ENCODE measurements around the gene PCDH15.
A peak's percentile ranks its signal among the peaks of the same experiment; 100 is the strongest.

The PCDH15 gene

DNA sequence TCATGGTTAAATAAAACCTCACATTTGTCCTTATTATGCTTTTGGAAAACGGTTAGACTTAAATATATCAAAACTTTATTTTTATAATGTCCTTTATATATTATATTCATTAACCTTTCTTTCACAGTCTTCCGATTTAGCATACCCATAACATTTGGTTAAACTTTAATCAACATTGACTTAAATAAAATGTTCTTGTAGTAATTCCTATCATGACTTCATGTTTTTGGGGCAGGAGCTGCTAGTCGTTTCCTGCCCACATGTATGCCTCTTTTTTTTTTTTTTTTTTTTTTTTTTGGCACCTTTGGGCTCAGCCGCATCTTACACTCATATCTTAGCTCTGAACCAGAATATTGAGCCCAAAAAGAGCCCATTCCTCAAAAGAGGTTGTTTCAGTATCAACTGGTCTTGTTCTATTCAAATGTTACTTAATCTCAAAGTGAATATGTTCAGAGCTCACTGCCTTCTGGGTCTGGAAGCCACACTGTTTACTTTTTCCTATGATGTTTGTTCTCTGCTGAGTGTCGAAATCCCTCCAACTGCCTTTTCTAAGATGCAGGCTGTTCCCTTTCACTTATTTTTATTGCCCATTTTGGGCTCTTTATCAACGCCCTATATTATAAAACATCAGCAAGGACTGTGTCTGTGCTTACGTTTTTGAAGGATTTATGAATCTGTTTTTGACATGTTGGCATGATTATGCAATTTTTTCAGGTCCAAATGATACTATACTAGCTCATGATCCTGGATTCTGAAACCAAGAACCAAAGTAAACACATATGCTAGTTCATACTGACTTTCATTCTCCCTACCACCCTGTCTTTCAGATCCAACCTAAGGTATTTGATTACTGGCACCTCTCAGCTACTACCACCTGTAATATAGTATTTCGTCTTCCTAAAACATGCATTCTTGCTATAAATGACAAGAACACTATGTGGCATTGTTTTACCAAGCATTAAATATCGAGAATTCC, 914.4 kb downstream of the PCDH15 start:
- Histone ChIP-seq H3K36me3 (ENCODE audit: insufficient read depth, low read length) (no peaks in the 10 kb centered on the region), H3K9me3 (ENCODE audit: low read length) (no peaks in the 10 kb centered on the region), H3K4me3 (ENCODE audit: low read length) (no peak overlapping the region), H3K4me1 (ENCODE audit: insufficient read depth, low read length) (no peaks in the 10 kb centered on the region), H2AFZ (ENCODE audit: low read depth, low read length) (no peak overlapping the region), H3K27me3 (ENCODE audit: insufficient read depth, low read length) (no peaks in the 10 kb centered on the region)

DNA sequence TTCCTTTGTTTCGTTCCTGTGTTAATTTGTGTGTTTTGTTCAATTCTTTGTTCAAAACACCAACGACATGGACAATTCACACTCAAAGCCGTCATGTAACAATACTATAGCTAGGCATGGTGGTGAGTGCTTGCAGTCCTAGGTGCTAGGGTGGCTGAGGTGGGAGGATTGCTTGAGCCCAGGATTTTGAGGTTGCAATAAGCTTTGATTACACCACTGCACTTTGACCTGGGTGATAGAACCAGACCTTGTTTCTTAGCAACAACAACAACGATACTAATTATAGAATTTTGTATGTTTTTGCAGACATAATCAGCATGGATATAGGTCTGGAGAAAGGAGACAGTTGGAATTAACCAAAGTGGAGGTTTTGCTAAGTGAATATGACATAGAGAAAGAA, 936.2 kb downstream of the PCDH15 start:
- no peak overlapping the region for H2AFZ ChIP-seq (ENCODE audit: low read depth, low read length)
- H3K9me3 ChIP-seq (ENCODE audit: low read length) = no peaks in the 10 kb centered on the region
- no peaks in the 10 kb centered on the region for H3K27me3 ChIP-seq (ENCODE audit: insufficient read depth, low read length)
- H3K4me1 ChIP-seq (ENCODE audit: insufficient read depth, low read length) = no peaks in the 10 kb centered on the region
- H3K36me3 ChIP-seq (ENCODE audit: insufficient read depth, low read length) = no peaks in the 10 kb centered on the region
- H3K4me3 ChIP-seq (ENCODE audit: low read length) = no peak overlapping the region

DNA sequence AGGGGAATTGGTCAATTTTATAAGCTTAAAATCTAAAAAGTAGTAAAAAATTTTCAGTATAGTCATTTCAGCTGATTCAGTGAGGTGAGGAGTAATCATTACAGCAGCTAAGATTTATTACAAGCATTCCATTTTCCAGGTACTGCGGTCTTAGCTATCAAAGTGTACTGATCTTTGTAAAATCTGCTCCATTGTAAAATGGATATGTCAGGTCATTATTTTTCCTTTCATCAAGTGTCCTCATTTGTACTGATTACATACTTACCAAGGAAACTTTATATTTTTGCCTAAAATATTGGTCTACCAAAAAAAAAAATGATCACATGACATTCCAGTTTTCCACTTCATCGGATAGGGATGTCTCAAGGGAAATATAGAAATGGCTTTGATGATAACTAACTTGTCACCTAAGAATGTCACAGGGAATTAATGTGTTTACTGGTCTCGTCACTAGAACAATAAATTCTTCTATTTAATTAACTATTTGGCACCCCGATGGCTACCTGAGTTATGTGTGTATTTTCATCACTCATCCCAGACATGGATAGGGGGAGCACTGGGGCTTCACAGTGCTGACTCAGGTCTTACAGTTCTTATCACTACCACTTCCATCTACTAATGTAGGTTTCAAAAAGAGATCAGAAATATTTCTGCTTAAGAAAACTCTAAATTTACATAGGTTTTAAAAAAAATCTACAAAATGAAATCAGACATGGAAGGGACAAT, 948.4 kb downstream of the PCDH15 start:
- Histone ChIP-seq H3K9me3 (ENCODE audit: low read length) (no peaks in the 10 kb centered on the region), H3K4me3 (ENCODE audit: low read length) (no peak overlapping the region), H3K27me3 (ENCODE audit: insufficient read depth, low read length) (no peaks in the 10 kb centered on the region), H3K36me3 (ENCODE audit: insufficient read depth, low read length) (no peaks in the 10 kb centered on the region), H3K4me1 (ENCODE audit: insufficient read depth, low read length) (no peaks in the 10 kb centered on the region), H2AFZ (ENCODE audit: low read depth, low read length) (no peak overlapping the region)

DNA sequence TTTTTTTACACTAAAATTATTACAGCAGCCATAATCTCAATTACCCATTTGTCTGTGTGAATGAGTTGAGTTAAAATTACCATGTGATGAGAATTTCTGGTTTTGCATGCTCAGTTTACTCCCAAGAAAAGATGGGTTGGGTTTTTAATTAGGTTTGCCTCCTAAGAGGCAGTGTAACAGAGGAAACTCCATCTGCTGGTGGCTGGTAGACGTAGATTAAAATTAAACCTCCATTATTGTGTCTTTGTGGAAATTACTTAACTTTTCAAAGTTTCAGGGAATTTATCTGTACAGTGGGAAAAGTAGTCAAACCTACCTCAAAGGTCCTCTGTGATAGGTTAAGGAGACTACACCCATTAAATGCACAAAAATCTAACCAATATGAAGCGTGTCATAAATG, 954.2 kb downstream of the PCDH15 start:
- H3K4me3 ChIP-seq (ENCODE audit: low read length) = no peak overlapping the region
- no peaks in the 10 kb centered on the region for H3K9me3 ChIP-seq (ENCODE audit: low read length)
- no peaks in the 10 kb centered on the region for H3K36me3 ChIP-seq (ENCODE audit: insufficient read depth, low read length)
- H3K27me3 ChIP-seq (ENCODE audit: insufficient read depth, low read length) = no peaks in the 10 kb centered on the region
- H2AFZ ChIP-seq (ENCODE audit: low read depth, low read length) = no peak overlapping the region
- H3K4me1 ChIP-seq (ENCODE audit: insufficient read depth, low read length) = peaks cover 2% of the 10 kb centered on the region

DNA sequence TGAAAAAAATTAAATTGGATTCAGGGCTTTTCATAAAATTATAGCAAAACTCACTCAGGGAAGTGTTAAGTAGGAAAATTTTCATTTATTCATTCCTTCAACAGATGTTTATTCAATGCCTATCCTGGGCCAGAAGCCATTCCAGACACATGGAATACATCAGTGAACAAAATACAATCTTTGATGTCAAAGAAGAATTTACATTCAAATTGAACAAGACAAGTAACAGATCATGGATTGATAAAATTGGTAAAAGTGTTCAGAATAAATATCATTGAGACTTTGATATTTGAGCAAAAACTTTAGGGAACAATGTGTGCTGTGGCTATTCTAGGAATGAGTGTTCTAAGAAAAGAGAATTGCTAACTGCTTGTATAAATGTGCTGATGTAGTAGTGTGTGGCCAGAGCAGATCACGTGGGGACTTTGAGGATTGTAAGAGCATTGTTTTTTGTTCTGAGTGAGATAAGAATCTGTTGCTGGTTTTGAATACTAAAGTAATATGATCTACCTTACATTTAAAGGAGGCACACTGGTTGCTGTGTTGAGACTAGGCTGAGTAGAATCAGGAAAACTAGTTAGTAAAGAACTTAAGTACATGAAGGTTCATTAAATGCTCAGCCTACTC, 957.2 kb downstream of the PCDH15 start:
- Histone ChIP-seq H3K4me1 (ENCODE audit: insufficient read depth, low read length) (peaks cover 2% of the 10 kb centered on the region), H3K36me3 (ENCODE audit: insufficient read depth, low read length) (no peaks in the 10 kb centered on the region), H3K27me3 (ENCODE audit: insufficient read depth, low read length) (no peaks in the 10 kb centered on the region), H2AFZ (ENCODE audit: low read depth, low read length) (peak overlapping the region; percentile 67), H3K4me3 (ENCODE audit: low read length) (no peak overlapping the region), H3K9me3 (ENCODE audit: low read length) (no peaks in the 10 kb centered on the region)

DNA sequence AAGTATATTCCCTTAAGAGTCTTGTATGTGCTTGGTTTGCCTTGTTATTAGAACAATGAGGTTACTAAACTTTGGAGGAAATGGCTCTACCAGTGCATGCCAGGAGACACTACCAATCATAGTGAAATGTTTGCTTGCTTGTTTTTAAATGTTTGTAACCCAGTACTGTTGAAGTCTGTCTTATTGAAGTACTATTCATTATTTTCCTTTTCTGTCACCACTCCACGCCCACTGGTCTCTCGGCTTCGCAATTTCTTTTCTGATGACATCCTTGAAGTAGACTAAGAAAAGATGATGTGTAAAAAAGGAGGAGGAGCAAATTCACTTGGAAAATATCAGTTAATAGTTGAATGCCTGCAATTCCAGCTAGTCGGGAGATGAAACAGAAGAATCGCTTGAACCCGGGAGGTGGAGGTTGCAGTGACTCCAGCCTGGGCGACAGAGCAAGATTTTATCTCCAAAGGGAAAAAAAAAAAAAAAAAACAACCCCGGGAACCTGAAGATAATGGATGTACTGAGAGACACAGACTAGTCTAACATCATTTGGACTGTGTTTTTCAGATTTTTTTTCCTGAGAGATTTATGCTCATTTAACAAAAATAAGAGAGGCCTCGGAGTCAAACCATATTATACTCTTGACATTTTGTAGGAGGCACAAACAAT, 959.4 kb downstream of the PCDH15 start:
- H3K4me1 ChIP-seq (ENCODE audit: insufficient read depth, low read length) = peaks cover 2% of the 10 kb centered on the region
- H3K36me3 ChIP-seq (ENCODE audit: insufficient read depth, low read length) = no peaks in the 10 kb centered on the region
- no peak overlapping the region for H2AFZ ChIP-seq (ENCODE audit: low read depth, low read length)
- no peaks in the 10 kb centered on the region for H3K9me3 ChIP-seq (ENCODE audit: low read length)
- H3K4me3 ChIP-seq (ENCODE audit: low read length) = no peak overlapping the region
- H3K27me3 ChIP-seq (ENCODE audit: insufficient read depth, low read length) = no peaks in the 10 kb centered on the region

DNA sequence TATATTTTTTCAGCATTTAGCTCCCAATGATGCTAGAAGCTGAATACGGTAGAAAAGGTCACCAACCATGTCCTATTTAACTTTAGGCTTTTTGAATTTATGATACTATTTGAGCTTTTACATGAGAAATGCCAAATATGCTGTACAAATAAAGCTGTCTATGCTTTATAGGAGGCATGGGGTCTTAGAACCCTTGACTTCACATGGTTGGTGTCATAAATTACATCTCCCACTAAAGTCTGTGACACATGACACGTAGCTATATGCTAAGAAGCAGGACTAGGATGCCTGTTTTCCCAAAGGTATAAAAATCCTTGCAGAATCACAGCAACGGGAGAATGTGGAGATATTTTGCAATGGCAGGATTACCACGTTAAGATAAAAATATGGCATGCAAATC, 960.4 kb downstream of the PCDH15 start:
- no peaks in the 10 kb centered on the region for H3K36me3 ChIP-seq (ENCODE audit: insufficient read depth, low read length)
- H2AFZ ChIP-seq (ENCODE audit: low read depth, low read length) = no peak overlapping the region
- H3K4me1 ChIP-seq (ENCODE audit: insufficient read depth, low read length) = peaks cover 2% of the 10 kb centered on the region

DNA sequence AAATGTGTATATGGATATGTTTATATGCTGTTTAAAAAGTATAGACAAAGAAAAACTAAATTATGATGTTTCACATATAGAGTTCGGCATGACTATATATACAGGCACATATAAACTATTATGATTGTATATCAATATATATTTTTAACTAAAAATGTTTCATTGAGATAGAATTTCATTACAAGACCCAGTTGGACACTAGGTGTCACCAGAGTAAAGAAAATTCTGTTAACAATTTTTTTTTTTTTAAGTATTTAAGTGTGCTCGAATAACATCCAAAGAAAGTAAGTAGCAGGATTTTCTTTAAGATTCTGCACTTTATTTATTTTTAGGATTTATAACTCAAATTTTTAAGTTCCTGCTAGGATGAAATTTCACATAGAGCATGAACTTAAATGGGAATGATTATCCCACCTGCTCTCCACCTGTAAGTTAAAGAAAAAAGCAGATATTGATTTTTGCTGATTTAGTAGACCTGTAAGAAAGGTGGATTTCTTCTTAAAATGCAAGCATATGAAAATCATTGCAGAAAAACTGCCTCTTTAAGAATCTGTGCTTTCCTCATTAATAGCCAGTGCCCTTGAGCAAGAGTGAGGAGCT, 961.5 kb downstream of the PCDH15 start:
- Histone ChIP-seq H3K9me3 (ENCODE audit: low read length) (no peaks in the 10 kb centered on the region), H3K36me3 (ENCODE audit: insufficient read depth, low read length) (no peaks in the 10 kb centered on the region), H2AFZ (ENCODE audit: low read depth, low read length) (no peak overlapping the region), H3K4me3 (ENCODE audit: low read length) (no peak overlapping the region), H3K27me3 (ENCODE audit: insufficient read depth, low read length) (no peaks in the 10 kb centered on the region), H3K4me1 (ENCODE audit: insufficient read depth, low read length) (peaks cover 2% of the 10 kb centered on the region)

More for the DNA sequence above, 960.4 kb downstream of the PCDH15 start:
- H3K4me3 ChIP-seq (ENCODE audit: low read length) = no peak overlapping the region
- H3K27me3 ChIP-seq (ENCODE audit: insufficient read depth, low read length) = no peaks in the 10 kb centered on the region
- no peaks in the 10 kb centered on the region for H3K9me3 ChIP-seq (ENCODE audit: low read length)

DNA sequence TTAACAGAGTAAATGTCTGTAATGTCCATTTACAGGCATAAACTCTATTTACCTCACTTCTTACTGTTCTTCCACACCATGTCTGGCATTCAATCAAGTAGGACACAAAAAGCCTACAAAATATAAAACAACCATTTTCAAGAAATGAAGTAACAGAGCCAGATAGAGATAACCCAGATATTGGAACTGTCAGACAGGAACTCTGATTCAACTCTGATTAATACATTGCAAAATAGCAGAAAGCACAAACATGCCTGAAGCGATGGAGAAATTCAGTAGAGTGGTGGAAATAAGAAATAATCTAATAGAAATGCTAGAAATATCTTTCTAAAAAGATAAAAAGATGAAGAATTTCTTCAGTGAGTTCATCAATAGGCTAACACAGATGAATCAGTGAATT, 964.4 kb downstream of the PCDH15 start:
- H3K9me3 ChIP-seq (ENCODE audit: low read length) = no peaks in the 10 kb centered on the region
- H3K36me3 ChIP-seq (ENCODE audit: insufficient read depth, low read length) = no peaks in the 10 kb centered on the region
- no peak overlapping the region for H2AFZ ChIP-seq (ENCODE audit: low read depth, low read length)
- H3K4me1 ChIP-seq (ENCODE audit: insufficient read depth, low read length) = no peaks in the 10 kb centered on the region
- H3K4me3 ChIP-seq (ENCODE audit: low read length) = no peak overlapping the region
- H3K27me3 ChIP-seq (ENCODE audit: insufficient read depth, low read length) = no peaks in the 10 kb centered on the region

DNA sequence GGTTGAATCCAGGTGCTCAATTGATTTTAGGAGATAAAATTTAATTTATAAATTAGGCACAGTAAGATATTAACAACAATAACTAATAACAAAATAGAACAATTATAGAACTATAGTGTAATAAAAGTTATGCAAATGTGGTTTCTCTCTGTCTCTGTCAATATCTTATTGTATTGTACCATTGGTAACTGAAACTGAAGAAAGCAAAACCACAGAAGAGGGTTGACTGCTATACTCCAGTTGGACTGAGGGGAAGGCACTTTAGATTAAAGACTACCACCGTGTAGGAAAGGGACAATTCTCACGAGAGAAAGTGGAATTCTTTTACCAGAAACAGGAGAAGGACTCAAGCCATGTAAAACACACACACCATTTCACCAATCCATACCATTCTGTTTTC, 967.1 kb downstream of the PCDH15 start:
- no peak overlapping the region for H3K4me3 ChIP-seq (ENCODE audit: low read length)

DNA sequence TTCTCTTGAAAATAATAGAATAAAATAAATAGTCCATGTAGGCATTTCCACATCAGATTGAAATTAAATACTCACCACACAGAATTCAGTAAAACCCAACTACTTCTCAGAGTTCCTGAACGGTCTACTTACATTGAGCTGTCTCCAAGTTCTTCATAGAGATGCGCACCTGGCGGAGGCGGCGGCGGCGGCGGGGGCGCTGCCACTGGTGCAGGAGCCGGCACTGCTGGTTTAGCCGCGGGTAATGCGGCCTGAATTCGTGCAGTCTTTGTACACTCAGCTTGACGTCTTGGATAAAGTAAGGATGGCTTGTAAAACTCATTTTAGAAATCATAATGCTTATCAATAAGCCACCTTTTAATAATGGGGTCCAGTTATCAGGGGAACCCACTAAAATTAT, 973.8 kb downstream of the PCDH15 start:
- H3K4me1 ChIP-seq (ENCODE audit: insufficient read depth, low read length) = no peaks in the 10 kb centered on the region
- H3K9me3 ChIP-seq (ENCODE audit: low read length) = no peaks in the 10 kb centered on the region
- no peak overlapping the region for H3K4me3 ChIP-seq (ENCODE audit: low read length)
- no peaks in the 10 kb centered on the region for H3K27me3 ChIP-seq (ENCODE audit: insufficient read depth, low read length)
- no peak overlapping the region for H2AFZ ChIP-seq (ENCODE audit: low read depth, low read length)
- H3K36me3 ChIP-seq (ENCODE audit: insufficient read depth, low read length) = no peaks in the 10 kb centered on the region

More for the DNA sequence above, 967.1 kb downstream of the PCDH15 start:
- no peaks in the 10 kb centered on the region for H3K27me3 ChIP-seq (ENCODE audit: insufficient read depth, low read length)
- H3K9me3 ChIP-seq (ENCODE audit: low read length) = no peaks in the 10 kb centered on the region
- H3K4me1 ChIP-seq (ENCODE audit: insufficient read depth, low read length) = no peaks in the 10 kb centered on the region
- H2AFZ ChIP-seq (ENCODE audit: low read depth, low read length) = no peak overlapping the region
- H3K36me3 ChIP-seq (ENCODE audit: insufficient read depth, low read length) = no peaks in the 10 kb centered on the region

DNA sequence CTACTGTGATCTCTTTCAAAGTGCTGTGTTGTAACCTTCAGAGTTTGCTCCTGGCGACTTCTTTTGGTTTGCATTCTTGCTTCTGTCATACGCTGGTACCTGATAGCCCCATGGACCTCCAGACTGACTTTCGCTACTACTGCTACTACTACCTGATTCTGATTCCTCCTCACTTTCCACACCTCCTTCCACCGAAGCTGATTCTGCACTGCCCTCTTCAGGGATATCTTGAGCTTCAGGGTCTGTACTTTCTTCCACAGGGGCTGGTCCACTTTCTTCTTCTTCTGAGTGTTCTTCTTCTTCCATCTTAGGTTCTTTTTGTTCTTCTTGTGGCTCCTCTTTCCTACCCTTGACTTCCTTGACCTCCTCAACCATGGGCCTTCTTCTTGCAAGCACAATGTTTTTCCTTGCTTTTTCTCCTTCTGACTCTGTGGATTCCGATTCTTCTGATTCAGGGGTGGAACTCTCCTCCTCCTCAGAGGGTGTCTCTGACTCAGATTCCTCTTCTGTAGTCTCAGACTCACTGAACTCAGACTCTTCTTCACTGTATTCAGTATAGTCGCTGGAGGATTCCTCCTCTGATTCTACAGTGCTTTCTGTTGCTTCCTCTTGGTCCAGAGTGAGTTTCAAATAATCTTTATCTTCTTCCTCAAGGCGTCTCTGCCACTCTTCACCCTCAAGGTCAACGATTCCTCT, 992.2 kb downstream of the PCDH15 start:
- Histone ChIP-seq H3K4me3 (ENCODE audit: low read length) (no peak overlapping the region), H3K36me3 (ENCODE audit: insufficient read depth, low read length) (no peaks in the 10 kb centered on the region), H3K4me1 (ENCODE audit: insufficient read depth, low read length) (peaks cover 5% of the 10 kb centered on the region), H2AFZ (ENCODE audit: low read depth, low read length) (no peak overlapping the region), H3K27me3 (ENCODE audit: insufficient read depth, low read length) (no peaks in the 10 kb centered on the region), H3K9me3 (ENCODE audit: low read length) (no peaks in the 10 kb centered on the region)

Measured in neuron (in vitro differentiated cells).